H7 (cell line): ENCODE measurements around the gene CFAP46. TPM values are rescaled to one million over a fixed set of nuclear protein-coding genes. Genes with fewer than 3 reads are reported as not detected.
"Not testable (repeated sequence)": the region's sequence is repeated elsewhere in the genome, so short reads cannot be mapped to it uniquely, and the experiment has no call there.

Experiments used
- DNase-seq: peaks from one replicate; pipeline ENCODE4 v3.0.0; 2012
- H3K27me3 ChIP-seq: 2 replicates; pipeline ENCODE4 v1.6.0; 2011; ENCODE audit warnings: mild to moderate bottlenecking, low read length; ENCODE audit not compliant: control insufficient read depth, insufficient read depth
- H3K36me3 ChIP-seq: replicated peaks from 2 replicates; pipeline ENCODE4 v1.5.1; 2011; ENCODE audit warnings: low read length; ENCODE audit not compliant: control insufficient read depth, insufficient read depth
- H3K4me3 ChIP-seq: 2 replicates; pipeline ENCODE4 v1.5.1; 2011; ENCODE audit warnings: low read depth, mild to moderate bottlenecking, control low read depth, low read length, moderate library complexity; ENCODE audit not compliant: insufficient read depth
- total RNA-seq: library from RNA; depleted of rRNA; stranded (reverse); fragments of >200 nt; shearing (Covaris generic); gene quantifications from 2 replicates; pipeline ENCODE4 v1.2.3, GENCODE V29; 2014

CFAP46 gene
- total RNA-seq, 1 experiment from 2014 or later, result 0.59 TPM

GRCh38 chr10:132855889-132856288, 86.5 kb downstream of the CFAP46 start:
- Histone ChIP-seq H3K36me3 (no peaks in the 10 kb centered on the region), H3K27me3 (no peaks in the 10 kb centered on the region), H3K4me3 (no peak overlapping the region)
- DNase-seq, result peak; percentile 33

GRCh38 chr10:132851451-132851850, 90.9 kb downstream of the CFAP46 start:
- DNase-seq, result no peak
- Histone ChIP-seq H3K4me3 (no peak overlapping the region), H3K27me3 (no peaks in the 10 kb centered on the region), H3K36me3 (no peaks in the 10 kb centered on the region)

- peak; percentile 79 for DNase-seq
- H3K36me3 ChIP-seq, result no peaks in the 10 kb centered on the region
- H3K4me3 ChIP-seq, result no peak overlapping the region
- H3K27me3 ChIP-seq, result no peaks in the 10 kb centered on the region
These were observed 91.5 kb downstream of the CFAP46 start for GRCh38 chr10:132850896-132851295.

- no peak overlapping the region for H3K4me3 ChIP-seq
- H3K36me3 ChIP-seq, result no peaks in the 10 kb centered on the region
- DNase-seq, result no peak
- H3K27me3 ChIP-seq, result no peaks in the 10 kb centered on the region
These were observed 92.1 kb downstream of the CFAP46 start for GRCh38 chr10:132850246-132850645.

- Histone ChIP-seq H3K27me3 (no peaks in the 10 kb centered on the region), H3K36me3 (no peaks in the 10 kb centered on the region), H3K4me3 (no peak overlapping the region)
- peak; percentile 53 for DNase-seq
These were observed 92.8 kb downstream of the CFAP46 start for GRCh38 chr10:132849546-132850031.

GRCh38 chr10:132848951-132849545, 93.3 kb downstream of the CFAP46 start:
- Histone ChIP-seq H3K4me3 (no peak overlapping the region), H3K27me3 (no peaks in the 10 kb centered on the region), H3K36me3 (no peaks in the 10 kb centered on the region)
- DNase-seq, result peak; percentile 54

- no peak overlapping the region for H3K4me3 ChIP-seq
- no peaks in the 10 kb centered on the region for H3K27me3 ChIP-seq
- DNase-seq, result peak; percentile 84
- no peaks in the 10 kb centered on the region for H3K36me3 ChIP-seq
These were observed 94.1 kb downstream of the CFAP46 start for GRCh38 chr10:132848291-132848701.

- DNase-seq, result peak; percentile 46
- no peaks in the 10 kb centered on the region for H3K27me3 ChIP-seq
- no peaks in the 10 kb centered on the region for H3K36me3 ChIP-seq
- H3K4me3 ChIP-seq, result no peak overlapping the region
These were observed 94.5 kb downstream of the CFAP46 start for GRCh38 chr10:132847856-132848255.

- H3K27me3 ChIP-seq, result no peaks in the 10 kb centered on the region
- H3K36me3 ChIP-seq, result no peaks in the 10 kb centered on the region
- H3K4me3 ChIP-seq, result no peak overlapping the region
- no peak for DNase-seq
These were observed 95.0 kb downstream of the CFAP46 start for GRCh38 chr10:132847416-132847777.

- no peaks in the 10 kb centered on the region for H3K36me3 ChIP-seq
- H3K27me3 ChIP-seq, result no peaks in the 10 kb centered on the region
- peak; percentile 50 for DNase-seq
- H3K4me3 ChIP-seq, result no peak overlapping the region
These were observed 95.5 kb downstream of the CFAP46 start for GRCh38 chr10:132846631-132847415.

GRCh38 chr10:132845780-132846595, 96.4 kb downstream of the CFAP46 start:
- Histone ChIP-seq H3K27me3 (no peaks in the 10 kb centered on the region), H3K4me3 (no peak overlapping the region), H3K36me3 (no peaks in the 10 kb centered on the region)
- DNase-seq, result peak; percentile 51

- no peaks in the 10 kb centered on the region for H3K36me3 ChIP-seq
- H3K4me3 ChIP-seq, result no peak overlapping the region
- DNase-seq, result peak; percentile 44
- H3K27me3 ChIP-seq, result no peaks in the 10 kb centered on the region
These were observed 97.3 kb downstream of the CFAP46 start for GRCh38 chr10:132845041-132845551.

- Histone ChIP-seq H3K36me3 (no peaks in the 10 kb centered on the region), H3K27me3 (no peaks in the 10 kb centered on the region), H3K4me3 (no peak overlapping the region)
- peak; percentile 40 for DNase-seq
These were observed 98.1 kb downstream of the CFAP46 start for GRCh38 chr10:132844069-132844809.

GRCh38 chr10:132843276-132843675, 99.1 kb downstream of the CFAP46 start:
- not testable (repeated sequence) for H3K27me3 ChIP-seq, DNase-seq, H3K4me3 ChIP-seq, H3K36me3 ChIP-seq
